Erythroblast (primary cell): Measurements from ENCODE around the gene MUC5AC.

Experiments
- GATA1 ChIP-seq: IDR thresholded peaks from 2 replicates; pipeline ENCODE4 v1.6.1; 2011; ENCODE audit warnings: low read depth, mild to moderate bottlenecking, control low read depth, low read length, moderate library complexity
- POLR2A ChIP-seq: IDR thresholded peaks from 2 replicates; pipeline ENCODE4 v1.6.1; 2011; ENCODE audit warnings: mild to moderate bottlenecking, low read length

DNA sequence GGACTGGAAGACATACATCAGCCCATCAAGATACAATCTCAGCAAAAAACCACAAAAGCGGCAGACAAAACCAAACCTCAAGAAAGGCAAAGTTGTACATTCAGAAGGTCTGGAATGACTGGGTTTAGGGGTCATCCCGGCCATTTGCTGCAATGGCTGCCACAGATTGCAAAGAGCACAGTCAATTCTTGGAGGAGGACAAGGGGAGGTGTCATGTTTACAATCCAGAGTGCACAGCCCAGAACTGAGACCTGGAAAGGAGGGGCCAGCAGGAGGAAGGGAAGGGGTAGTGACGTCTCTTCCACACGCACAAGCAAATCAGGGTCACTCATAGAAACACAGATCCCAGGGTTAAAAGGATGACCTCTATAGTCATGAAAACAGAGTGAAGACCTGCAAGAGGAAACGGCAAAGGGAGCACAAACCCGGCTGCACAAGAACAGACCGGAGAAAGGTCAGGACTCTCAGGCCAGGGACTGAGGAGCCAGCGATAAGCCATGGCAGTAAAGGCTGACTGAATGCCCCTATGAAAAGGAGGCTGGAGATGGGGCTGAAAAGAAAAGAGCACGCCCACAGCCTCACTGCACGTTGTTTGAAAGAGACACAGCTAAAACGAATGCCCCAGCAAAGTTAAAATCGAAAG lies 18.2 kb upstream of the MUC5AC start:
- no peak for TF ChIP-seq POLR2A
- no peak for TF ChIP-seq GATA1
